Right cardiac atrium (tissue), 5 donors: ENCODE results near the gene CAMSAP3. TPM values are rescaled to one million over a fixed set of nuclear protein-coding genes. Genes with fewer than 3 reads are reported as not detected.

Source experiments
- ATAC-seq, 2 donors: fragments of 200-7000 bp; cut with Tn5 transposase; one replicate each; pipeline versions ENCODE4 v1.8.0 to v1.9.1; 2020; ENCODE audit warnings: moderate library complexity in 2 of 2, mild to moderate bottlenecking in 1 of 2
- DNase-seq, 3 donors: peaks; one replicate each; pipeline ENCODE4 v3.0.0-alpha.2; 2020
- H3K27ac ChIP-seq: one replicate; pipeline ENCODE4 v1.5.1; 2013; ENCODE audit warnings: mild to moderate bottlenecking, low read length, control low read depth, moderate library complexity
- H3K27me3 ChIP-seq: one replicate; pipeline ENCODE4 v1.6.1; 2013; ENCODE audit not compliant: control insufficient read depth, insufficient read depth
- H3K4me1 ChIP-seq: one replicate; pipeline ENCODE4 v1.6.1; 2013; ENCODE audit warnings: low read length; ENCODE audit not compliant: control insufficient read depth, insufficient read depth
- H3K4me3 ChIP-seq: one replicate; pipeline ENCODE4 v1.5.1; 2013; ENCODE audit warnings: low read length, control low read depth
- H3K9me3 ChIP-seq: one replicate; pipeline ENCODE4 v1.6.1; 2013; ENCODE audit warnings: low read length; ENCODE audit not compliant: control insufficient read depth
- WGBS: extraction: QIAGEN DNeasy Blood & Tissue Kit; methylation state at CpG from one replicate; pipeline ENCODE4 v1.1.7; 2013; 5-methylcytosine and 5-hydroxymethylcytosine counted together
- intact Hi-C, 4 donors: fragments of 100-400 bp; cut with DNase I; formaldehyde crosslinking; loops; one replicate each; pipeline versions ENCODE4 v1.11.0 to v1.14.0; 2022 to 2023
- microRNA-seq, 2 donors: library from miRNA; unstranded; fragments of <30 nt; microRNA quantifications; one replicate each; pipeline ENCODE4 v1.2.0, GENCODE V29; 2020 to 2021
- polyA plus RNA-seq: library from polyadenylated mRNA; stranded (reverse); fragments of 200-250 nt; gene quantifications from one replicate; pipeline ENCODE4 v1.2.3, GENCODE V29; 2013
- total RNA-seq, 4 donors: library from RNA; stranded (reverse); fragmentation: NEBNext Ultra II Directional; extraction: Animal tissue kit (Norgen Biotek cat#: 25700); gene quantifications; one replicate each; pipeline ENCODE4 v1.2.1, GENCODE V29; 2021
- donor health status: healthy with polysubstance abuse.
- donor health status: DM: no; HTN: yes; CAD: no.
- donor health status: DM: no; HTN: no; CAD: no.
- donor health status: DM: no; HTN: yes; CAD: no; lungs with severe emphysema.
- donor health status: DM: yes; HTN: yes; CAD: no.

Gene CAMSAP3
- total and polyA plus RNA-seq, 5 donors = 0.20 to 0.71 (median 0.29) TPM

DNA sequence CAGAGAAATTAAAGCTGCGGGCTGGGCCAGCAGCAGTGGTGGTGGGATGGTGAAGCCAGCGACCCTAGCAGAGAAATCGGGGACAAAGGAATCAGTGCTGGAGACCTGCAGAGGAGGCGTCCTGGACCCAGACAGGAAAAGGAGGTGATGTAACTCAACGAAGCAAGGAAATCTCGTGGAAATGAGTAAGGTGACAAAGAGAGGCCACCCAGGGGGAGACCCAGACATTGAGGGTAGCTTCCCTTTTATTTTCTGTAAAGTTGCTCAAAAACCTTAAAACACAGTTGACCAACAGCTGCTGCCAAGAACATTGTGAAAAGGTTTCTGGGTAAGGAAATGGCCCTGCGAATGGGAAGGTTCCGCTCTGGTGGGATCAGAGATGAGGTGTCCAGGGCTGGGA lies 59.9 kb downstream of the CAMSAP3 start:
- Histone ChIP-seq H3K27me3 (no peaks in the 10 kb centered on the region), H3K9me3 (no peaks in the 10 kb centered on the region), H3K4me1 (no peaks in the 10 kb centered on the region), H3K4me3 (no peak overlapping the region), H3K27ac (no peak overlapping the region)
- WGBS = 56% methylated on average over 8 of the region's 8 CpGs
- ATAC-seq = no peak
- intact Hi-C loops = loop anchor here in 2 of 4 donors (2.0 to 10.0 kb wide), 2 partner anchors 25 to 149 kb away; partner anchors contain the start of gene TRAPPC5 (in 1 of the 2)
- DNase-seq = no peak

- 34% methylated on average over 14 of the region's 14 CpGs for WGBS
- no peak overlapping the region for H3K4me3 ChIP-seq
- peak in 2 of 3 donors; percentile 44 to 56 for DNase-seq
- H3K27me3 ChIP-seq = no peaks in the 10 kb centered on the region
- H3K27ac ChIP-seq = no peak overlapping the region
- ATAC-seq = peak; percentile 31 to 49
- H3K9me3 ChIP-seq = no peaks in the 10 kb centered on the region
- no peaks in the 10 kb centered on the region for H3K4me1 ChIP-seq
- intact Hi-C loops = loop anchor here in 1 of 4 donors (10.0 kb wide), 1 partner anchor 148 kb away; no protein-coding TSS in a partner anchor
Measured at GRCh38 chr19:7657131-7657751, 61.6 kb downstream of the CAMSAP3 start.

- Histone ChIP-seq H3K4me1 (no peaks in the 10 kb centered on the region), H3K27me3 (no peaks in the 10 kb centered on the region), H3K27ac (no peak overlapping the region), H3K9me3 (no peaks in the 10 kb centered on the region), H3K4me3 (no peak overlapping the region)
- ATAC-seq = no peak
- 35% methylated on average over 9 of the region's 9 CpGs for WGBS
- DNase-seq = peak in 1 of 3 donors; percentile 10
- intact Hi-C loops = loop anchor here in 1 of 4 donors (10.0 kb wide), 1 partner anchor 147 kb away; no protein-coding TSS in a partner anchor
Measured at GRCh38 chr19:7658219-7658686, 62.6 kb downstream of the CAMSAP3 start.

DNA sequence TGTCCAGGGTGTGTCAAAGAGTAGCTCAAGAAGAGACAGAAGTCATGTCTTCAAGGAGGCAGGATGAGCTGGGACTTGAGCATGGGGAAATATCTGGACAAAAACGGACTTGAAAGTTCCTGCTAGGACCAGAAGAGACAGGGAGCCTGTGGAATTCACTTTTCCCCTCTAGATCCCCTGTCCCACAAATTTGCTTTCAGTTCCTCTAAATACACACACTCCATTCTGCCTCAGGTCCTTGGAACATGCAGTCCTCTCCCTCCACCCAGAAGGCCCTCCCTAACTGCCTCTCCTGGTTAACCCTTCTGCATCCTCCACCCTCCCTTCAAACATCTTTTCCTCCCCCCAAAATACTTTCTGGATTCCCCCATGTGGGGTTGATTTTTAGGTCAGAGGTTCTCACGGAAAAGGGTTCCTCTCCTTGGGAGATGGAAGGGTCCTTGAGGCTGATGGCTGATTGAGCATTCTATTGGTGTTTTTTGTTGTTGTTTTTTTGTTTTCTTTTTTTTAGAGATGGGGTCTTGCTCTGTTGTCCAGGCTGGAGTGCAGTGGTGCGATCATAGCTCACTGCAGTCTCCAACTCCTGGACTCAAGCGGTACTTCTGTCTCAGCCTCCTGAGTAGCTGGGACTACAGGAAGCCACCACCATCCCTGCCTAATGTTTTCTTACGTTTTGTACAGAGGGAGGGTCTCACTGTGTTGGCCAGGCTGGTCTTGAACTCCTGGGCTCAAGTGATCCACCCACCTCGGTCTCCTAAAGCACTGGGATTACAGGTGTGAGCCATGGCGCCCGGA lies 66.3 kb downstream of the CAMSAP3 start:
- ATAC-seq (no peak), DNase-seq (no peak)
- intact Hi-C loops = no loop called here
- H3K27ac ChIP-seq = no peak overlapping the region
- H3K27me3 ChIP-seq = no peaks in the 10 kb centered on the region
- no peak overlapping the region for H3K4me3 ChIP-seq
- H3K9me3 ChIP-seq = no peaks in the 10 kb centered on the region
- H3K4me1 ChIP-seq = no peaks in the 10 kb centered on the region
- 81% methylated on average over 8 of the region's 8 CpGs for WGBS

- H3K27me3 ChIP-seq = no peaks in the 10 kb centered on the region
- no peaks in the 10 kb centered on the region for H3K9me3 ChIP-seq
- ATAC-seq = no peak
- intact Hi-C loops = no loop called here
- WGBS = 88% methylated on average over 14 of the region's 14 CpGs
- H3K4me3 ChIP-seq = no peak overlapping the region
- H3K4me1 ChIP-seq = no peaks in the 10 kb centered on the region
- H3K27ac ChIP-seq = no peak overlapping the region
- peak in 1 of 3 donors; percentile 8 for DNase-seq
Measured at GRCh38 chr19:7662657-7663056, 67.0 kb downstream of the CAMSAP3 start.

DNA sequence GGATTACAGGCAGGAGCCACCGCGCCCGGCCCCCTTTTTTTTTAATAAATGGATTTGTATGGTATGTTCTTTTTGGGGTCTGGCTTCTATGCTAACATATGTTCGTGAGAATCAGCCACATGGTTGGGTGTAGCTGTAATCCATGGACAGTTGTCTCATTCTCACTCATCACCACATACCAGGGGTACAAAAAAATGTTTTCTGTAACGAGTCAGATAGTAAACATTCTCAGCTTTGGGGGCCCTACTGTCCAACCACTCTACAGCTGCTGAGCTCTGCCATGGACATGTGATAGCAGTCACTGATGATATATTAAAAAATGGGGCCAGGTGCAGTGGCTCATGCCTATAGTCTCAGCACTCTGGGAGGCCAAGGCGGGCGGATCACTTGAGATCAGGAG lies 68.0 kb downstream of the CAMSAP3 start:
- H3K27ac ChIP-seq = no peak overlapping the region
- no peak for DNase-seq
- no peaks in the 10 kb centered on the region for H3K4me1 ChIP-seq
- ATAC-seq = no peak
- H3K4me3 ChIP-seq = no peak overlapping the region
- H3K27me3 ChIP-seq = no peaks in the 10 kb centered on the region
- WGBS = 61% methylated on average over 7 of the region's 7 CpGs
- H3K9me3 ChIP-seq = no peaks in the 10 kb centered on the region
- intact Hi-C loops = no loop called here

DNA sequence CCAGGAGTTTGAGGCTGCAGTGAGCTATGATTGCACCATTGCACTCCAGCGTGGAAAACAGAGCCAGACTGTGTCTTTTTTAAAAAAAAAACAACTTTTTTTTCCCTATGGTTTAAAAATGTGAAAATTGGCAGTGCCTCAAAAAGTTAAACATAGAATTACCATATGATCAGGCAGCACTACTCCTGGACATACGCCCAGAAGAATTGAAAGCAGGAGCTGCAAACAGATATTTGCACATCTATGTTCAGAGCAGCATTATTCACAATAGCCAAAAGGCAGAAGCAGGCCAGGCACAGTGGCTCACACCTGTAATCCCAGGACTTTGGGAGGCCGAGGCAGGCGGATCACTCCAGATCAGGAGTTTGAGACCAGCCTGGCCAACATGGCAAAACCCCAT lies 69.4 kb downstream of the CAMSAP3 start:
- no peak overlapping the region for H3K4me3 ChIP-seq
- no peaks in the 10 kb centered on the region for H3K27me3 ChIP-seq
- no peak for DNase-seq
- no peaks in the 10 kb centered on the region for H3K4me1 ChIP-seq
- H3K9me3 ChIP-seq = no peaks in the 10 kb centered on the region
- no peak overlapping the region for H3K27ac ChIP-seq
- WGBS = 23% methylated on average over 4 of the region's 4 CpGs
- no peak for ATAC-seq
- intact Hi-C loops = no loop called here

Small RNAs within 50 kb of the gene (microRNA-seq; reads per million reads assigned to microRNA genes)
- gene MIR6792 = 0 reads per million in 2 donors

Other genes with a start within 250 kb of the CAMSAP3 start
- 10 to 100 TPM in 3 of 4 donors, 1 to 10 TPM in 1; 9.4 to 13.3 (median 11.8) TPM for gene ARHGEF18, start 246.9 kb upstream of the CAMSAP3 start, total RNA-seq
- 7.6 TPM for gene ARHGEF18, start 246.9 kb upstream of the CAMSAP3 start, polyA plus RNA-seq
- gene PEX11G, start 106.8 kb upstream of the CAMSAP3 start, total RNA-seq = 1 to 10 TPM; 1.5 to 2.5 (median 2.3) TPM
- gene PEX11G, start 106.8 kb upstream of the CAMSAP3 start, polyA plus RNA-seq = 3.2 TPM
- gene ZNF358, start 79.8 kb upstream of the CAMSAP3 start, total RNA-seq = 100 to 1,000 TPM; 101 to 120 (median 115) TPM
- 143 TPM for gene ZNF358, start 79.8 kb upstream of the CAMSAP3 start, polyA plus RNA-seq
- 10 to 100 TPM; 19.5 to 24.4 (median 21.8) TPM for gene MCOLN1, start 73.2 kb upstream of the CAMSAP3 start, total RNA-seq
- 20.7 TPM for gene MCOLN1, start 73.2 kb upstream of the CAMSAP3 start, polyA plus RNA-seq
- gene PNPLA6, start 60.1 kb upstream of the CAMSAP3 start, total RNA-seq = 10 to 100 TPM; 53.4 to 70.9 (median 65.4) TPM
- 33.5 TPM for gene PNPLA6, start 60.1 kb upstream of the CAMSAP3 start, polyA plus RNA-seq
- gene XAB2, start 33.7 kb downstream of the CAMSAP3 start, total RNA-seq = 10 to 100 TPM; 18.9 to 27.3 (median 26.0) TPM
- gene XAB2, start 33.7 kb downstream of the CAMSAP3 start, polyA plus RNA-seq = 19.0 TPM
- gene PET100, start 33.9 kb downstream of the CAMSAP3 start, total RNA-seq = 100 to 1,000 TPM; 136 to 194 (median 167) TPM
- gene PET100, start 33.9 kb downstream of the CAMSAP3 start, polyA plus RNA-seq = 191 TPM
- not detected for gene PCP2, start 37.9 kb downstream of the CAMSAP3 start, total RNA-seq
- 0.34 TPM for gene PCP2, start 37.9 kb downstream of the CAMSAP3 start, polyA plus RNA-seq
- gene STXBP2, start 41.2 kb downstream of the CAMSAP3 start, total RNA-seq = 10 to 100 TPM in 1 of 4 donors, 1 to 10 TPM in 3; 6.8 to 12.1 (median 9.2) TPM
- gene STXBP2, start 41.2 kb downstream of the CAMSAP3 start, polyA plus RNA-seq = 5.0 TPM
- 1 to 10 TPM in 1 of 4 donors, under 1 TPM in 2, not detected in 1; 0.49 to 1.7 (median 0.78) TPM for gene RETN, start 73.2 kb downstream of the CAMSAP3 start, total RNA-seq
- gene RETN, start 73.2 kb downstream of the CAMSAP3 start, polyA plus RNA-seq = 7.2 TPM
- gene MCEMP1, start 81.2 kb downstream of the CAMSAP3 start, total RNA-seq = under 1 TPM; 0.17 to 0.85 (median 0.47) TPM
- 0.50 TPM for gene MCEMP1, start 81.2 kb downstream of the CAMSAP3 start, polyA plus RNA-seq
- 100 to 1,000 TPM in 1 of 4 donors, 10 to 100 TPM in 3; 94.8 to 121 (median 97.1) TPM for gene TRAPPC5, start 85.0 kb downstream of the CAMSAP3 start, total RNA-seq
- gene TRAPPC5, start 85.0 kb downstream of the CAMSAP3 start, polyA plus RNA-seq = 93.4 TPM
- gene FCER2, start 106.3 kb downstream of the CAMSAP3 start, total RNA-seq = not detected
- gene FCER2, start 106.3 kb downstream of the CAMSAP3 start, polyA plus RNA-seq = 0.09 TPM
- gene CLEC4G, start 136.2 kb downstream of the CAMSAP3 start, total RNA-seq = 1 to 10 TPM in 2 of 4 donors, under 1 TPM in 2; 0.54 to 1.6 (median 1.1) TPM
- gene CLEC4G, start 136.2 kb downstream of the CAMSAP3 start, polyA plus RNA-seq = 0.32 TPM
- gene CD209, start 151.7 kb downstream of the CAMSAP3 start, total RNA-seq = 10 to 100 TPM in 1 of 4 donors, 1 to 10 TPM in 3; 3.7 to 10.7 (median 9.1) TPM
- 0.68 TPM for gene CD209, start 151.7 kb downstream of the CAMSAP3 start, polyA plus RNA-seq
- not detected for gene CLEC4M, start 167.4 kb downstream of the CAMSAP3 start, total RNA-seq
- not detected for gene CLEC4M, start 167.4 kb downstream of the CAMSAP3 start, polyA plus RNA-seq
- gene EVI5L, start 234.4 kb downstream of the CAMSAP3 start, total RNA-seq = 10 to 100 TPM; 17.7 to 20.5 (median 18.6) TPM
- 22.2 TPM for gene EVI5L, start 234.4 kb downstream of the CAMSAP3 start, polyA plus RNA-seq